Peyer's patch (tissue), 4 donors: ENCODE measurements around the gene OLFM1.

ENCODE experiments used
- POLR2A ChIP-seq, 2 donors: fragments of 450-650 bp; IDR thresholded peaks; one replicate each; pipeline ENCODE4 v1.5.1; 2017; ENCODE audit warnings: antibody characterized with exemption in 2 of 2, mild to moderate bottlenecking in 2 of 2, moderate library complexity in 2 of 2
- TF ChIP-seq, protein P1 (sequence below), 6 experiments: fragments of 450-650 bp in 4 of 6; fragments of 200-600 bp in 2 of 6; sonication (generic) in 1 of 6; IDR thresholded peaks; one replicate each; pipeline ENCODE4 v1.5.1; 2017 to 2019; ENCODE audit warnings: antibody characterized with exemption in 6 of 6, mild to moderate bottlenecking in 3 of 6, moderate library complexity in 1 of 6

DNA sequence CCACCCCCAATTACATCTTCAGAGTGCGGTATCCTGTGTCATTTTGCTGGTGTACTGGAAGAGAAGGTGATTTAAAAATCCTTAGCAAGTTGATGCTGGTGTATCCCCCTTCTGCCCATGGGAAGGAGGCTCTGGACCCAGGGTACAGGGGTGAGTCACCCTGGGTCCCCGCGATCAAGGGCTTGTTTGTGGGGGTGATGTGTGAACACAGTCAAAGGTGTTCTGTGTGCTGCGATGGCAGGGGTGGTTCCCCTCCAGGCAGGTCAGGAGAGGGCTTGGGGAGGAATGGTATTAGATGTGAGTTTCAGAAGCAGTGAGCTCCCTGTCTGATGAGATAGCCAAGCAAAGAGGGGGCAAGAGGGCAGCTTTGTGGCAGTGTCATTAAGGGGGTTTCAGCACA, 28.9 kb downstream of the OLFM1 start:
- TF ChIP-seq, protein P1, sequence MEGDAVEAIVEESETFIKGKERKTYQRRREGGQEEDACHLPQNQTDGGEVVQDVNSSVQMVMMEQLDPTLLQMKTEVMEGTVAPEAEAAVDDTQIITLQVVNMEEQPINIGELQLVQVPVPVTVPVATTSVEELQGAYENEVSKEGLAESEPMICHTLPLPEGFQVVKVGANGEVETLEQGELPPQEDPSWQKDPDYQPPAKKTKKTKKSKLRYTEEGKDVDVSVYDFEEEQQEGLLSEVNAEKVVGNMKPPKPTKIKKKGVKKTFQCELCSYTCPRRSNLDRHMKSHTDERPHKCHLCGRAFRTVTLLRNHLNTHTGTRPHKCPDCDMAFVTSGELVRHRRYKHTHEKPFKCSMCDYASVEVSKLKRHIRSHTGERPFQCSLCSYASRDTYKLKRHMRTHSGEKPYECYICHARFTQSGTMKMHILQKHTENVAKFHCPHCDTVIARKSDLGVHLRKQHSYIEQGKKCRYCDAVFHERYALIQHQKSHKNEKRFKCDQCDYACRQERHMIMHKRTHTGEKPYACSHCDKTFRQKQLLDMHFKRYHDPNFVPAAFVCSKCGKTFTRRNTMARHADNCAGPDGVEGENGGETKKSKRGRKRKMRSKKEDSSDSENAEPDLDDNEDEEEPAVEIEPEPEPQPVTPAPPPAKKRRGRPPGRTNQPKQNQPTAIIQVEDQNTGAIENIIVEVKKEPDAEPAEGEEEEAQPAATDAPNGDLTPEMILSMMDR (IDR thresholded peaks at IDR 0.05), result no peak
- no peak for TF ChIP-seq POLR2A (IDR thresholded peaks at IDR 0.05)
